Endothelial cell of umbilical vein (primary cell): ENCODE results near the gene CCDC197. TPM values are rescaled to one million over a fixed set of nuclear protein-coding genes. Genes with fewer than 3 reads are reported as not detected.

Experiments
- BruUV-seq: library from RNA; stranded (reverse); fragments of 400-500 nt; replicated peaks from 2 replicates; lab custom pipeline; 2021; lab: Mats Ljungman, UMichigan
- CTCF ChIA-PET: fragments of 300-600, 350-600 bp; sonication (Branson Sonifier 250); formaldehyde crosslinking; loops from one replicate; lab custom pipeline; 2021; ENCODE audit warnings: antibody characterized with exemption, inconsistent platforms; lab: Charles Lee
- POLR2A ChIA-PET: fragments of 300-600, 350-600 bp; sonication (Branson Sonifier 250); formaldehyde crosslinking; loops from one replicate; lab custom pipeline; 2021; ENCODE audit warnings: antibody characterized with exemption, inconsistent platforms; lab: Charles Lee
- DNase-seq: peaks from one replicate; pipeline ENCODE4 v3.0.0-alpha.2; 2011; ENCODE audit warnings: low read depth, low spot score
- FAIRE-seq: peaks from 2 replicates; lab custom pipeline; 2011; peaks lifted over from hg19 to GRCh38; lab: Jason Lieb, UNC
- H2AFZ ChIP-seq: 2 replicates; pipeline ENCODE4 v1.6.0; 2012; ENCODE audit warnings: low read depth, low read length, control low read depth, inconsistent platforms
- H3K27ac ChIP-seq: 2 replicates; pipeline ENCODE4 v1.5.1; 2011; ENCODE audit warnings: low read depth, mild to moderate bottlenecking, control low read depth, low read length, moderate library complexity; ENCODE audit not compliant: insufficient read depth
- H3K27me3 ChIP-seq, 2 experiments: 2 replicates each; pipeline versions ENCODE4 v1.6.0 to v1.6.1; 2011; ENCODE audit warnings: low read length in 2 of 2, mixed read lengths in 1 of 2; ENCODE audit not compliant: control insufficient read depth in 2 of 2, insufficient read depth in 2 of 2
- H3K36me3 ChIP-seq, 2 experiments: 2 replicates in 1 of 2; 3 replicates in 1 of 2; pipeline ENCODE4 v1.5.1; 2011; ENCODE audit warnings: low read length in 2 of 2, mild to moderate bottlenecking in 1 of 2, moderate library complexity in 1 of 2; ENCODE audit not compliant: control insufficient read depth in 2 of 2, insufficient read depth in 2 of 2; ENCODE audit errors: extremely low read depth in 1 of 2
- H3K4me1 ChIP-seq: 3 replicates; pipeline ENCODE4 v1.5.1; 2011; ENCODE audit warnings: mild to moderate bottlenecking, low read length; ENCODE audit not compliant: control insufficient read depth, insufficient read depth; ENCODE audit errors: extremely low read depth
- H3K4me2 ChIP-seq: 2 replicates; pipeline ENCODE4 v1.6.1; 2011; ENCODE audit warnings: low read length, control low read depth, mixed read lengths; ENCODE audit not compliant: insufficient read depth
- H3K4me3 ChIP-seq, 3 experiments: fragments of 200-600 bp in 1 of 3; sonication (generic), shearing (Covaris generic) in 1 of 3; replicated peaks in 1 of 3; 2 replicates each; pipeline ENCODE4 v1.5.1; 2011 to 2016; ENCODE audit warnings: control low read depth in 3 of 3, low read length in 3 of 3, mild to moderate bottlenecking in 2 of 3, inconsistent platforms in 1 of 3, low read depth in 1 of 3, moderate library complexity in 1 of 3; ENCODE audit not compliant: insufficient read depth in 1 of 3
- H3K79me2 ChIP-seq: 2 replicates; pipeline ENCODE4 v1.6.0; 2012; ENCODE audit warnings: low read length, inconsistent platforms; ENCODE audit not compliant: control insufficient read depth, insufficient read depth
- H3K9ac ChIP-seq: replicated peaks from 2 replicates; pipeline ENCODE3; 2011; ENCODE audit warnings: low read length, control low read depth; ENCODE audit not compliant: insufficient read depth; ENCODE audit errors: extremely low read depth
- H3K9me1 ChIP-seq: replicated peaks from 3 replicates; pipeline ENCODE4 v1.6.0; 2011; ENCODE audit warnings: mild to moderate bottlenecking, low read length; ENCODE audit not compliant: control insufficient read depth, insufficient read depth; ENCODE audit errors: extremely low read depth
- H3K9me3 ChIP-seq: replicated peaks from 2 replicates; pipeline ENCODE4 v1.5.1; 2012; ENCODE audit warnings: low read length, inconsistent platforms; ENCODE audit not compliant: control insufficient read depth, insufficient read depth
- H4K20me1 ChIP-seq: replicated peaks from 2 replicates; pipeline ENCODE3; 2011; ENCODE audit warnings: mild to moderate bottlenecking, low read length; ENCODE audit not compliant: control insufficient read depth, insufficient read depth; ENCODE audit errors: extremely low read depth
- EZH2 ChIP-seq: IDR thresholded peaks from 2 replicates; pipeline ENCODE4 v1.6.1; 2012; ENCODE audit warnings: borderline replicate concordance, low read depth, mild to moderate bottlenecking, moderate library complexity, low read length, inconsistent platforms; ENCODE audit not compliant: severe bottlenecking
- FOS ChIP-seq: IDR thresholded peaks from 2 replicates; pipeline ENCODE4 v1.6.1; 2011; ENCODE audit warnings: mild to moderate bottlenecking, low read length, moderate library complexity, borderline replicate concordance; ENCODE audit not compliant: insufficient read depth
- GATA2 ChIP-seq: IDR thresholded peaks from 2 replicates; pipeline ENCODE4 v1.7.0; 2011; ENCODE audit warnings: low read depth, mild to moderate bottlenecking, moderate library complexity, mixed read lengths, low read length; ENCODE audit not compliant: insufficient read length, insufficient read depth
- JUN ChIP-seq: IDR thresholded peaks from 2 replicates; pipeline ENCODE4 v1.6.1; 2011; ENCODE audit warnings: borderline replicate concordance, low read depth; ENCODE audit not compliant: insufficient read length, insufficient read depth
- MYC ChIP-seq: IDR thresholded peaks from one replicate; pipeline ENCODE4 v1.6.1; 2011; ENCODE audit warnings: mild to moderate bottlenecking, low read depth, low read length
- POLR2A ChIP-seq: IDR thresholded peaks from 2 replicates; pipeline ENCODE4 v1.6.1; 2012; ENCODE audit warnings: low read depth, mild to moderate bottlenecking, control low read depth, low read length
- POLR2AphosphoS5 ChIP-seq: IDR thresholded peaks from 2 replicates; pipeline ENCODE4 v1.6.1; 2012; ENCODE audit warnings: low read depth, mild to moderate bottlenecking, control low read depth, low read length, moderate library complexity; ENCODE audit not compliant: insufficient read depth
- dilution Hi-C: fragments of 300-500 bp; cut with MboI; formaldehyde crosslinking; loops from one replicate; pipeline ENCODE4 v1.15.0; 2019; ENCODE audit warnings: low sequenced_read_pairs; ENCODE audit not compliant: extremely low pct_ligation_motif_present
- intact Hi-C: fragments of 100-400 bp; cut with micrococcal nuclease; formaldehyde crosslinking; loops from one replicate; pipeline ENCODE4 v1.10.0; 2022
- polyA plus RNA-seq, 4 experiments: library from polyadenylated mRNA; depleted of rRNA in 3 of 4; stranded (reverse) in 3 of 4; unstranded in 1 of 4; fragments of >200 nt; gene quantifications; 2 replicates each; pipeline versions ENCODE4 v1.2.1 to v1.2.3, GENCODE V29; 2011 to 2012; ENCODE audit warnings: missing spikeins in 1 of 4
- total RNA-seq: library from RNA; stranded (reverse); gene quantifications from 2 replicates; pipeline ENCODE4 v1.2.3, GENCODE V29; 2021
- TF ChIP-seq, protein P1 (sequence below): IDR thresholded peaks from 2 replicates; pipeline ENCODE4 v1.6.1; 2011; ENCODE audit not compliant: insufficient read depth, insufficient read length
- TF ChIP-seq, protein P2 (sequence below), 2 donors: IDR thresholded peaks; 1 replicate in 1 of 2; 2 replicates in 1 of 2; pipeline ENCODE4 v1.5.1; 2011; ENCODE audit warnings: low read length in 2 of 2, mild to moderate bottlenecking in 2 of 2, moderate library complexity in 2 of 2, control low read depth in 1 of 2, inconsistent platforms in 1 of 2, low read depth in 1 of 2; ENCODE audit not compliant: insufficient read depth in 1 of 2; ENCODE audit errors: extremely low read depth in 1 of 2

Gene CCDC197
- total and polyA plus RNA-seq, 2 donors (not counting 3 experiments of a cell fraction or from before 2014, with no cell fraction given), result not detected

GRCh38 chr14:94044476-94045091 is 47.5 kb downstream of the CCDC197 start:
- Histone ChIP-seq H3K4me3 (no peak overlapping the region), H3K9me1 (no peaks in the 10 kb centered on the region), H4K20me1 (no peaks in the 10 kb centered on the region), H3K4me2 (no peak overlapping the region), H3K27me3 (no peaks in the 10 kb centered on the region), H2AFZ (no peak overlapping the region), H3K36me3 (peaks cover 8 to 13% of the 10 kb centered on the region in 2 experiments), H3K9me3 (no peaks in the 10 kb centered on the region), H3K27ac (no peak overlapping the region), H3K79me2 (no peaks in the 10 kb centered on the region), H3K9ac (no peak overlapping the region), H3K4me1 (peaks cover 3% of the 10 kb centered on the region)
- dilution Hi-C loops (no loop called here), intact Hi-C loops (no loop called here)
- CTCF ChIA-PET, result interaction anchor here (0.7 to 2.8 kb wide), 3 partner anchors 9 to 92 kb away, joined by 3 to 19 read pairs (median 6); no protein-coding TSS in a partner anchor
- DNase-seq (no peak), FAIRE-seq (no peak)
- TF ChIP-seq POLR2AphosphoS5, result no peak
- TF ChIP-seq EZH2, result no peak
- no peak for TF ChIP-seq FOS
- TF ChIP-seq JUN, result no peak
- TF ChIP-seq MYC, result no peak
- TF ChIP-seq, protein P1, sequence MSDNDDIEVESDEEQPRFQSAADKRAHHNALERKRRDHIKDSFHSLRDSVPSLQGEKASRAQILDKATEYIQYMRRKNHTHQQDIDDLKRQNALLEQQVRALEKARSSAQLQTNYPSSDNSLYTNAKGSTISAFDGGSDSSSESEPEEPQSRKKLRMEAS, result no peak
- no peak for TF ChIP-seq POLR2A
- TF ChIP-seq, protein P2, sequence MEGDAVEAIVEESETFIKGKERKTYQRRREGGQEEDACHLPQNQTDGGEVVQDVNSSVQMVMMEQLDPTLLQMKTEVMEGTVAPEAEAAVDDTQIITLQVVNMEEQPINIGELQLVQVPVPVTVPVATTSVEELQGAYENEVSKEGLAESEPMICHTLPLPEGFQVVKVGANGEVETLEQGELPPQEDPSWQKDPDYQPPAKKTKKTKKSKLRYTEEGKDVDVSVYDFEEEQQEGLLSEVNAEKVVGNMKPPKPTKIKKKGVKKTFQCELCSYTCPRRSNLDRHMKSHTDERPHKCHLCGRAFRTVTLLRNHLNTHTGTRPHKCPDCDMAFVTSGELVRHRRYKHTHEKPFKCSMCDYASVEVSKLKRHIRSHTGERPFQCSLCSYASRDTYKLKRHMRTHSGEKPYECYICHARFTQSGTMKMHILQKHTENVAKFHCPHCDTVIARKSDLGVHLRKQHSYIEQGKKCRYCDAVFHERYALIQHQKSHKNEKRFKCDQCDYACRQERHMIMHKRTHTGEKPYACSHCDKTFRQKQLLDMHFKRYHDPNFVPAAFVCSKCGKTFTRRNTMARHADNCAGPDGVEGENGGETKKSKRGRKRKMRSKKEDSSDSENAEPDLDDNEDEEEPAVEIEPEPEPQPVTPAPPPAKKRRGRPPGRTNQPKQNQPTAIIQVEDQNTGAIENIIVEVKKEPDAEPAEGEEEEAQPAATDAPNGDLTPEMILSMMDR (IDR thresholded peaks at IDR 0.05; ENCODE audit: extremely low read depth in 1 of 2, insufficient read depth in 1 of 2, low read depth in 1 of 2, low read length in 2 of 2), result no peak
- no peak for TF ChIP-seq GATA2
- BruUV-seq, result no TSS peak
- POLR2A ChIA-PET, result no interaction called here
